GM19043 (cell line): ENCODE results near the gene UNC50.
A peak's percentile ranks its signal among the peaks of the same experiment; 100 is the strongest.
"Not testable (repeated sequence)": the region's sequence is repeated elsewhere in the genome, so short reads cannot be mapped to it uniquely, and the experiment has no call there.

Experiments
- ATAC-seq: cut with Tn5 transposase; IDR thresholded peaks from one replicate; pipeline ENCODE4 v1.9.1; 2021; ENCODE audit warnings: low read depth; ENCODE audit not compliant: unreplicated experiment

UNC50 gene

GRCh38 chr2:98573426-98573825, 35.0 kb upstream of the UNC50 start:
- ATAC-seq = no peak

- ATAC-seq = no peak
Measured at GRCh38 chr2:98576666-98577312, 31.6 kb upstream of the UNC50 start.

- no peak for ATAC-seq
Measured at GRCh38 chr2:98577313-98577712, 31.1 kb upstream of the UNC50 start.

GRCh38 chr2:98578231-98578630, 30.2 kb upstream of the UNC50 start:
- ATAC-seq = no peak

GRCh38 chr2:98579926-98580325, 28.5 kb upstream of the UNC50 start:
- ATAC-seq = no peak

- ATAC-seq = no peak
Measured at GRCh38 chr2:98580656-98581284, 27.6 kb upstream of the UNC50 start.

- no peak for ATAC-seq
Measured at GRCh38 chr2:98582523-98582922, 25.9 kb upstream of the UNC50 start.

- no peak for ATAC-seq
Measured at GRCh38 chr2:98583276-98583675, 25.1 kb upstream of the UNC50 start.

GRCh38 chr2:98583816-98584618, 24.4 kb upstream of the UNC50 start:
- no peak for ATAC-seq

GRCh38 chr2:98585386-98585785, 23.0 kb upstream of the UNC50 start:
- no peak for ATAC-seq

GRCh38 chr2:98586551-98587140, 21.7 kb upstream of the UNC50 start:
- ATAC-seq = no peak

- no peak for ATAC-seq
Measured at GRCh38 chr2:98588880-98589431, 19.4 kb upstream of the UNC50 start.

- no peak for ATAC-seq
Measured at GRCh38 chr2:98589489-98589888, 18.9 kb upstream of the UNC50 start.

- no peak for ATAC-seq
Measured at GRCh38 chr2:98592565-98592964, 15.8 kb upstream of the UNC50 start.

GRCh38 chr2:98594665-98595064, 13.7 kb upstream of the UNC50 start:
- ATAC-seq = not testable (repeated sequence)

- no peak for ATAC-seq
Measured at GRCh38 chr2:98598781-98599428, 9.5 kb upstream of the UNC50 start.

- peak; percentile 64 for ATAC-seq
Measured at GRCh38 chr2:98601532-98602132, 6.8 kb upstream of the UNC50 start.

- ATAC-seq = no peak
Measured at GRCh38 chr2:98604547-98604946, 3.8 kb upstream of the UNC50 start.

- no peak for ATAC-seq
Measured at GRCh38 chr2:98605076-98605475, 3.3 kb upstream of the UNC50 start.

- no peak for ATAC-seq
Measured at GRCh38 chr2:98606431-98606830, 2.0 kb upstream of the UNC50 start.
